Erythroblast (primary cell): Measurements from ENCODE around the gene BRD1.

Experiments used
- GATA1 ChIP-seq: IDR thresholded peaks from 2 replicates; pipeline ENCODE4 v1.6.1; 2011; ENCODE audit warnings: low read depth, mild to moderate bottlenecking, control low read depth, low read length, moderate library complexity
- POLR2A ChIP-seq: IDR thresholded peaks from 2 replicates; pipeline ENCODE4 v1.6.1; 2011; ENCODE audit warnings: mild to moderate bottlenecking, low read length

- TF ChIP-seq POLR2A (no peak), GATA1 (no peak)
These were observed 94.0 kb downstream of the BRD1 start for GRCh38 chr22:49733631-49734030.
